Peyer's patch (tissue), 4 donors: ENCODE results near the gene ZNF527. TPM values are rescaled to one million over a fixed set of nuclear protein-coding genes. Genes with fewer than 3 reads are reported as not detected.
A peak's percentile ranks its signal among the peaks of the same experiment; 100 is the strongest.

ENCODE experiments used
- DNase-seq, 3 donors: peaks; one replicate each; pipeline ENCODE4 v3.0.0-alpha.2; 2017 to 2019
- H3K27ac ChIP-seq, 4 donors: fragments of 200-600 bp; sonication (generic); one replicate each; pipeline ENCODE4 v1.5.1; 2016 to 2019
- H3K27me3 ChIP-seq, 2 donors: fragments of 200-600 bp; sonication (generic); one replicate each; pipeline ENCODE4 v1.5.1; 2019
- H3K36me3 ChIP-seq, 3 donors: fragments of 200-600 bp; sonication (generic); one replicate each; pipeline ENCODE4 v1.5.1; 2016 to 2019
- H3K4me1 ChIP-seq, 4 donors: fragments of 200-600 bp; sonication (generic); one replicate each; pipeline ENCODE4 v1.5.1; 2016 to 2019
- H3K4me3 ChIP-seq, 4 donors: fragments of 200-600 bp; sonication (generic); 1 replicate in 3 of 4; 2 replicates in 1 of 4; pipeline ENCODE4 v1.5.1; 2016 to 2019; ENCODE audit warnings: mild to moderate bottlenecking in 1 of 4
- H3K9me3 ChIP-seq, 4 donors: fragments of 200-600 bp; sonication (generic); one replicate each; pipeline ENCODE4 v1.5.1; 2016 to 2019; ENCODE audit warnings: mild to moderate bottlenecking in 1 of 4
- POLR2A ChIP-seq, 2 donors: fragments of 450-650 bp; IDR thresholded peaks; one replicate each; pipeline ENCODE4 v1.5.1; 2017; ENCODE audit warnings: antibody characterized with exemption in 2 of 2, mild to moderate bottlenecking in 2 of 2, moderate library complexity in 2 of 2
- total RNA-seq, 4 donors: library from RNA; depleted of rRNA; stranded (reverse); fragments of >200 nt; gene quantifications; one replicate each; pipeline ENCODE4 v1.1.0, GENCODE V29; 2016
- TF ChIP-seq, protein P1 (sequence below), 6 experiments: fragments of 450-650 bp in 4 of 6; fragments of 200-600 bp in 2 of 6; sonication (generic) in 1 of 6; IDR thresholded peaks; one replicate each; pipeline ENCODE4 v1.5.1; 2017 to 2019; ENCODE audit warnings: antibody characterized with exemption in 6 of 6, mild to moderate bottlenecking in 3 of 6, moderate library complexity in 1 of 6

Gene ZNF527
- 10 to 100 TPM in 1 of 4 donors, 1 to 10 TPM in 3; 3.0 to 14.0 (median 5.7) TPM for total RNA-seq

DNA sequence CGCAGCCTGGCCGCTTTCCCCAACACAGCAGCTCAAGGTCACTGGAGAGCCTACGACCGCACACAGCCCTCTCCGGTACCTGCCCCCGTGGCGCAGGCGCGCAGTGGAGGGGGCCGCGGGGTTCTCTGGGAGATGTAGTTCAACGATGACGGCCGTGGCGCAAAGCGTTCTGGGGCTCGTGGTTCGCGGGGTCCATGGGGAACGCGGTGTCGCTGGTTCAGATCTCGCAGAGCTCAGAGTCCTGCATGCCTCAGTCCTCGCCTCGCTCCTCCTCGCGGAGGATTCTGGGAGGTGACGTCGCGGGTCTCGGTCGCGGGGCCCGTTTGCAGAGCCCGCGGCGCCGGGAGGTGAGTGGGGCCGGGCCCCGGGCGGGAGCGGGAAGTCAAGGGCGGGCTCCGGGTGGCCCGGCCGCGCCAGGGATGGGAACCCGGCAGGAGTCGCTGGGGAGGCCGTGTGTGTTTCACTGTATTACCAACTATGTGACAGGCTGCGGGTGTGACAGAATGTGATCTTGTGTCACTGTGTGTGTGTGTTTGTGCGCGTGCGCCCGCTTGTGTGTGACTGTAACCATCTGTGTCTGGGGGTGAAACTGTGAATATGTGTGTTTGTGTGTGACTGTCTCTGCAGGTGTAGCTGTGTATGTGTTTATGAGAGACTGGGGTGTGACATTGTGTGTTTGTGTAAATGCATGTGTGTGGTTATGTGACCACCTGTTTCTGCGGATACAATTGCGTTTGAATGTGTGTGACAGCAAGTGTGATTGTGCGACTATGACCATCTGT is at the start of gene ZNF527:
Gene ZNF527, plus strand, starts transcription at position 220 of the 782 bp plus-strand sequence. CDS start 3,100 bp downstream, outside the sequence.
- Histone ChIP-seq H3K9me3 (peaks cover 0 to 11% (median 0%) of the 10 kb centered on the region in 4 donors), H3K4me3 (peak within 1 kb of the TSS; percentile 56 to 92 (median 64)), H3K27me3 (no peaks in the 10 kb centered on the region), H3K36me3 (peaks cover 0 to 25% (median 0%) of the 10 kb centered on the region in 3 donors), H3K27ac (peak within 1 kb of the TSS; percentile 82 to 93 (median 88)), H3K4me1 (peaks cover 0 to 6% (median 0%) of the 10 kb centered on the region in 4 donors)
- DNase-seq: peak; percentile 96 to 99 (median 98)
- TF ChIP-seq POLR2A (IDR thresholded peaks at IDR 0.05): peak; percentile 61 to 80
- TF ChIP-seq, protein P1, sequence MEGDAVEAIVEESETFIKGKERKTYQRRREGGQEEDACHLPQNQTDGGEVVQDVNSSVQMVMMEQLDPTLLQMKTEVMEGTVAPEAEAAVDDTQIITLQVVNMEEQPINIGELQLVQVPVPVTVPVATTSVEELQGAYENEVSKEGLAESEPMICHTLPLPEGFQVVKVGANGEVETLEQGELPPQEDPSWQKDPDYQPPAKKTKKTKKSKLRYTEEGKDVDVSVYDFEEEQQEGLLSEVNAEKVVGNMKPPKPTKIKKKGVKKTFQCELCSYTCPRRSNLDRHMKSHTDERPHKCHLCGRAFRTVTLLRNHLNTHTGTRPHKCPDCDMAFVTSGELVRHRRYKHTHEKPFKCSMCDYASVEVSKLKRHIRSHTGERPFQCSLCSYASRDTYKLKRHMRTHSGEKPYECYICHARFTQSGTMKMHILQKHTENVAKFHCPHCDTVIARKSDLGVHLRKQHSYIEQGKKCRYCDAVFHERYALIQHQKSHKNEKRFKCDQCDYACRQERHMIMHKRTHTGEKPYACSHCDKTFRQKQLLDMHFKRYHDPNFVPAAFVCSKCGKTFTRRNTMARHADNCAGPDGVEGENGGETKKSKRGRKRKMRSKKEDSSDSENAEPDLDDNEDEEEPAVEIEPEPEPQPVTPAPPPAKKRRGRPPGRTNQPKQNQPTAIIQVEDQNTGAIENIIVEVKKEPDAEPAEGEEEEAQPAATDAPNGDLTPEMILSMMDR (IDR thresholded peaks at IDR 0.05): peak in 2 of 6 experiments; percentile 1 to 19

DNA sequence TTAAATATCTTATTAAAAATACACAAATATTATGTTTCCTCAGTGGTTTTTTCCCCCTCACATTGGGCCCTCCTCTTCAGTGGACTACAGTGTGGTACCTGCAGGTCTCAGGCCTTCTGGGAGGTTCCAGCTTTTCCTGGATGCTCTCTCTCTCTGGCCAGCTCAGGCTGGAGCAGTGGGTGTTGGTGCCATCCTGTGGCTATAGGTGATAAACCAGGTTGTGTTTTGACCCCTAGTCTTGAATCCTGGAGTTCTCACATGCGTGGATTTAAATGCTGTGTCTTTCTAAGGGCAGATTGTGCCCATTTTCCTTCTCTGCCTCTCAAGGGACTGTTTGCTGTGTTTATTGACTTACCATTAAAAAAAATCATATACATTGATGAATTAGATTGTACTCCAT is 41.2 kb upstream of the ZNF527 start:
- peaks cover 0 to under 1% (median 0%) of the 10 kb centered on the region in 4 donors for H3K4me1 ChIP-seq
- peaks cover 0 to 53% (median 0%) of the 10 kb centered on the region in 3 donors for H3K36me3 ChIP-seq
- H3K9me3 ChIP-seq: no peaks in the 10 kb centered on the region
- no peak overlapping the region for H3K27ac ChIP-seq
- H3K27me3 ChIP-seq: no peaks in the 10 kb centered on the region
- TF ChIP-seq, protein P1 (IDR thresholded peaks at IDR 0.05): no peak
- no peak for TF ChIP-seq POLR2A (IDR thresholded peaks at IDR 0.05)
- H3K4me3 ChIP-seq: no peak overlapping the region
- DNase-seq: no peak

- Histone ChIP-seq H3K27me3 (no peaks in the 10 kb centered on the region), H3K9me3 (no peaks in the 10 kb centered on the region), H3K4me3 (no peak overlapping the region), H3K36me3 (peaks cover 0 to 27% (median 0%) of the 10 kb centered on the region in 3 donors), H3K27ac (no peak overlapping the region), H3K4me1 (peaks cover 0 to 9% (median 3%) of the 10 kb centered on the region in 4 donors)
- DNase-seq: no peak
- no peak for TF ChIP-seq POLR2A (IDR thresholded peaks at IDR 0.05)
- TF ChIP-seq, protein P1 (IDR thresholded peaks at IDR 0.05): no peak
Observed at GRCh38 chr19:37332839-37333238, 38.1 kb upstream of the ZNF527 start.

- Histone ChIP-seq H3K27ac (no peak overlapping the region), H3K4me3 (no peak overlapping the region), H3K27me3 (no peaks in the 10 kb centered on the region), H3K9me3 (no peaks in the 10 kb centered on the region), H3K4me1 (peaks cover 0 to 9% (median 3%) of the 10 kb centered on the region in 4 donors), H3K36me3 (peaks cover 0 to 21% (median 0%) of the 10 kb centered on the region in 3 donors)
- no peak for DNase-seq
- TF ChIP-seq, protein P1 (IDR thresholded peaks at IDR 0.05): no peak
Observed at GRCh38 chr19:37333457-37333856, 37.4 kb upstream of the ZNF527 start.

- peak; percentile 36 to 39 for TF ChIP-seq POLR2A (IDR thresholded peaks at IDR 0.05)
- TF ChIP-seq, protein P1 (IDR thresholded peaks at IDR 0.05): no peak
- Histone ChIP-seq H3K27ac (peak overlapping the region; percentile 74 to 85 (median 80)), H3K4me3 (peak overlapping the region; percentile 50 to 81 (median 71)), H3K27me3 (no peaks in the 10 kb centered on the region), H3K4me1 (peaks cover 0 to 9% (median 3%) of the 10 kb centered on the region in 4 donors), H3K36me3 (peaks cover 0 to 11% (median 0%) of the 10 kb centered on the region in 3 donors), H3K9me3 (no peaks in the 10 kb centered on the region)
- DNase-seq: peak; percentile 80 to 98 (median 93)
Observed at GRCh38 chr19:37334179-37335071, 36.5 kb upstream of the ZNF527 start.
